ENCODE data around the gene JDP2.

Gene JDP2

GRCh38 chr14:75519826-75520728 lies 92.3 kb downstream of the JDP2 start:
- no peak for FAIRE-seq

GRCh38 chr14:75520852-75521251 lies 93.0 kb downstream of the JDP2 start:
- no peak for FAIRE-seq

- no peak for FAIRE-seq
Observed at GRCh38 chr14:75521415-75522199, 93.8 kb downstream of the JDP2 start.

DNA sequence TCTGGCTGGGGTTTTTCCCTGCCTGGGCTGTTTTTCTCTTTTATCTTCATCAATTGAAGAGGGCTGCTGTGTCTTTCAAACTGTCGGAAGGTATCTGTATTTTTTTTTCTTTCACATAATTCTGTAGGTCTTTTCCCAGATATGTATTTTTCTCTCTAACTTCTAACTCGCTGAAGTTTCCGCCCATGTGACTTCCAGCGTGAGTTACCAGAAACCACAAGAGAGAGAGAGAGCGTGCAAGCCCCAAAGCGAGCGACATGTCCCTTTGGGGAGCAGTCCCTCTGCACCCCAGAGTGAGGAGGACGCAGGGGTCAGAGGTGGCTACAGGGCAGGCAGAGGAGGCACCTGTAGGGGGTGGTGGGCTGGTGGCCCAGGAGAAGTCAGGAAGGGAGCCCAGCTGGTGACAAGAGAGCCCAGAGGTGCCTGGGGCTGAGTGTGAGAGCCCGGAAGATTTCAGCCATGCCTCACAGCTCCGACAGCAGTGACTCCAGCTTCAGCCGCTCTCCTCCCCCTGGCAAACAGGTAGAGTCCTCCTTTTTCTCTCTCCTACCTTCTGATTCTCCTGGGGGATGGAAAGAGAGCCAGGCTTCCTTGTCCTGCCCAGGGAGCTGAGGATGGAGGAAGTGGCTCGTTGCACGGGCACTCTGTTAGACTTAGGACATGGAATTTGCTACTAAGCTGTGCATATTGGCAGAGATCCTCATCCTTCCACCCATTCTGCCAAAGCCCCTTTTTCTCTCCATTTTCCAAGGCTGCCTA lies 94.6 kb downstream of the JDP2 start, which contains the start of gene BATF:
TSS of gene BATF (plus strand) at position 246 of the 759 bp plus-strand sequence. CDS start at position 460, 214 bp downstream.
- FAIRE-seq, result no peak

DNA sequence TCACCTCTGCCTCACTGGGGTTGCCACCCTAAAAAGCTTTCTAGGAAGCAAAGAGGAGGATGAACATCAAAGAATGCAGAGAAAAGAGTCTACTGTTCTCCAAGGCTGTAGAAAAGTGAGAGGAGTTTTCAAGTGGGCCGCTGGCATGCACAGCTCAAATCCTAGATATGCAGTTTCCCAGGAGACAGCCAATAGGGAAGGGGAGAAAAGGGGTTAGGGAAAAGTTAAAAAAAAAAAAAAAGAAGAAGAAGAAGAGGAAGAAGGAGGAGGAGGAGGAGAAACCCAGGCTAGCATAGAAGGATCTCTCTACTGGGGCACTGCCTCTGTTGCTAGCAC lies 95.1 kb downstream of the JDP2 start:
- no peak for FAIRE-seq

Data from colon (tissue), 2 donors.